Astrocyte (in vitro differentiated cells and primary cell): ENCODE data around the gene BANK1.

Experiments used
- EZH2 ChIP-seq: IDR thresholded peaks from 2 replicates; pipeline ENCODE4 v1.6.1; 2012; ENCODE audit warnings: mild to moderate bottlenecking, low read length, inconsistent platforms; ENCODE audit not compliant: insufficient read depth
- TF ChIP-seq, protein P1 (sequence below): IDR thresholded peaks from 2 replicates; pipeline ENCODE4 v1.5.1; 2011; ENCODE audit warnings: low read depth, mild to moderate bottlenecking, inconsistent platforms, low read length, moderate library complexity; ENCODE audit not compliant: insufficient read depth

DNA sequence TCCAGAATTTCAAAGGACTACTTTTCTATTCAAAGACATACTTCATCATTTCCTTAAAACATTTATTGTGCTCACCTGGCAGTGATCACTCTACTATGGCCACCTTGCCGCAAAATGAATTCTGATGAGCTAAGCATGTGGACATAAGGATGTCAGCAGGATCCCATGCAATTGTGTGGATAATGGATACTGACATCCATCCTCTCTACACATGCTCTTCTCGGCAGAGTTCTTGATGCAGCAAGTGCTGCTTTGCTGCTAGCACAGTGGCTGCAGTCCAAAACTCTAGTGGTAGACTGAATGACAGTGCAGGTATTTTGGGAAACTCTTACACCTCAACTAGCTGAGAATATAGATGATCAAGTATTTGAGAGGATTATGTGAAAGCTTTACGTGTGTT lies 168.0 kb downstream of the BANK1 start:
- TF ChIP-seq, protein P1, sequence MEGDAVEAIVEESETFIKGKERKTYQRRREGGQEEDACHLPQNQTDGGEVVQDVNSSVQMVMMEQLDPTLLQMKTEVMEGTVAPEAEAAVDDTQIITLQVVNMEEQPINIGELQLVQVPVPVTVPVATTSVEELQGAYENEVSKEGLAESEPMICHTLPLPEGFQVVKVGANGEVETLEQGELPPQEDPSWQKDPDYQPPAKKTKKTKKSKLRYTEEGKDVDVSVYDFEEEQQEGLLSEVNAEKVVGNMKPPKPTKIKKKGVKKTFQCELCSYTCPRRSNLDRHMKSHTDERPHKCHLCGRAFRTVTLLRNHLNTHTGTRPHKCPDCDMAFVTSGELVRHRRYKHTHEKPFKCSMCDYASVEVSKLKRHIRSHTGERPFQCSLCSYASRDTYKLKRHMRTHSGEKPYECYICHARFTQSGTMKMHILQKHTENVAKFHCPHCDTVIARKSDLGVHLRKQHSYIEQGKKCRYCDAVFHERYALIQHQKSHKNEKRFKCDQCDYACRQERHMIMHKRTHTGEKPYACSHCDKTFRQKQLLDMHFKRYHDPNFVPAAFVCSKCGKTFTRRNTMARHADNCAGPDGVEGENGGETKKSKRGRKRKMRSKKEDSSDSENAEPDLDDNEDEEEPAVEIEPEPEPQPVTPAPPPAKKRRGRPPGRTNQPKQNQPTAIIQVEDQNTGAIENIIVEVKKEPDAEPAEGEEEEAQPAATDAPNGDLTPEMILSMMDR, result no peak
- TF ChIP-seq EZH2, result no peak
